ENCODE data around the gene CNOT1. TPM values are rescaled to one million over a fixed set of nuclear protein-coding genes. Genes with fewer than 3 reads are reported as not detected.

Gene CNOT1
- total RNA-seq, 1 experiment from 2014 or later: 229 TPM

- no peak for DNase-seq (ENCODE audit: extremely low read depth, low read depth)
These were observed 110.7 kb downstream of the CNOT1 start for GRCh38 chr16:58518980-58519368.

GRCh38 chr16:58518083-58518979, 111.3 kb downstream of the CNOT1 start:
- no peak for DNase-seq (ENCODE audit: extremely low read depth, low read depth)

- DNase-seq (ENCODE audit: extremely low read depth, low read depth): no peak
These were observed 112.9 kb downstream of the CNOT1 start for GRCh38 chr16:58516768-58517107.

- DNase-seq (ENCODE audit: extremely low read depth, low read depth): no peak
These were observed 113.5 kb downstream of the CNOT1 start for GRCh38 chr16:58515871-58516767.

GRCh38 chr16:58515125-58515870, 114.3 kb downstream of the CNOT1 start, which contains the start of gene SETD6:
TSS of gene SETD6 (plus strand) at chr16:58515517. CDS start at chr16:58515538, 21 bp downstream.
- peak; percentile 84 for DNase-seq (ENCODE audit: extremely low read depth, low read depth)

- DNase-seq (ENCODE audit: extremely low read depth, low read depth): no peak
These were observed 115.8 kb downstream of the CNOT1 start for GRCh38 chr16:58513874-58514273.

GRCh38 chr16:58511933-58512815, 117.5 kb downstream of the CNOT1 start:
- peak; percentile 77 for DNase-seq (ENCODE audit: extremely low read depth, low read depth)

- no peak for DNase-seq (ENCODE audit: extremely low read depth, low read depth)
These were observed 118.6 kb downstream of the CNOT1 start for GRCh38 chr16:58510776-58511628.

- no peak for DNase-seq (ENCODE audit: extremely low read depth, low read depth)
These were observed 119.4 kb downstream of the CNOT1 start for GRCh38 chr16:58510097-58510775.

- no peak for DNase-seq (ENCODE audit: extremely low read depth, low read depth)
These were observed 120.2 kb downstream of the CNOT1 start for GRCh38 chr16:58509256-58510096.

- DNase-seq (ENCODE audit: extremely low read depth, low read depth): no peak
These were observed 120.9 kb downstream of the CNOT1 start for GRCh38 chr16:58508671-58509251.

- DNase-seq (ENCODE audit: extremely low read depth, low read depth): no peak
These were observed 121.5 kb downstream of the CNOT1 start for GRCh38 chr16:58507963-58508670.

GRCh38 chr16:58507195-58507962, 122.2 kb downstream of the CNOT1 start:
- DNase-seq (ENCODE audit: extremely low read depth, low read depth): no peak

- DNase-seq (ENCODE audit: extremely low read depth, low read depth): no peak
These were observed 123.1 kb downstream of the CNOT1 start for GRCh38 chr16:58506241-58507194.
